Sigmoid colon (tissue), 4 donors: Measurements from ENCODE around the gene DMRTA1.

Experiments
- CTCF ChIP-seq, 4 experiments: fragments of 450-650 bp in 3 of 4; fragments of 200-600 bp in 1 of 4; IDR thresholded peaks; one replicate each; pipeline ENCODE4 v1.5.1; 2016 to 2019; ENCODE audit warnings: antibody characterized with exemption in 4 of 4, mild to moderate bottlenecking in 3 of 4, moderate library complexity in 2 of 4
- EP300 ChIP-seq, 4 donors: sonication (generic); formaldehyde crosslinking; IDR thresholded peaks; one replicate each; pipeline ENCODE4 v1.6.1; 2017; ENCODE audit warnings: antibody characterized with exemption in 4 of 4
- POLR2A ChIP-seq, 2 donors: fragments of 450-650 bp; IDR thresholded peaks; one replicate each; pipeline ENCODE4 v1.6.1; 2016; ENCODE audit warnings: antibody characterized with exemption in 2 of 2, mild to moderate bottlenecking in 2 of 2, moderate library complexity in 2 of 2
- POLR2AphosphoS5 ChIP-seq, 4 donors: sonication (generic); formaldehyde crosslinking; IDR thresholded peaks; one replicate each; pipeline ENCODE4 v1.6.1; 2017; ENCODE audit warnings: antibody characterized with exemption in 4 of 4

GRCh38 chr9:22457448-22457847 is 10.8 kb downstream of the DMRTA1 start:
- no peak for TF ChIP-seq CTCF (IDR thresholded peaks at IDR 0.05)
- TF ChIP-seq POLR2A (IDR thresholded peaks at IDR 0.05) = no peak
- no peak for TF ChIP-seq POLR2AphosphoS5 (IDR thresholded peaks at IDR 0.05)
- no peak for TF ChIP-seq EP300 (IDR thresholded peaks at IDR 0.05)
